Kidney (tissue), 14 donors: ENCODE results near the gene PGPEP1. TPM values are rescaled to one million over a fixed set of nuclear protein-coding genes. Genes with fewer than 3 reads are reported as not detected.
A peak's percentile ranks its signal among the peaks of the same experiment; 100 is the strongest.

Source experiments
- DNase-seq, 5 donors: peaks; one replicate each; pipeline ENCODE4 v3.0.0-alpha.2; 2013 to 2020
- FAIRE-seq: peaks from 2 replicates; lab custom pipeline; 2012; peaks lifted over from hg19 to GRCh38; lab: Jason Lieb, UNC
- H3K27ac ChIP-seq, 2 donors: one replicate each; pipeline ENCODE4 v1.7.0; 2013; ENCODE audit warnings: low read depth in 2 of 2, low read length in 2 of 2, inconsistent platforms in 1 of 2
- H3K27me3 ChIP-seq: one replicate; pipeline ENCODE4 v1.7.1; 2013; ENCODE audit warnings: low read length, inconsistent platforms; ENCODE audit not compliant: control insufficient read depth, insufficient read depth
- H3K36me3 ChIP-seq, 3 donors: one replicate each; pipeline versions ENCODE4 v1.7.0 to v1.7.1; 2013; ENCODE audit warnings: low read length in 3 of 3, control low read depth in 1 of 3, inconsistent platforms in 1 of 3; ENCODE audit not compliant: insufficient read depth in 3 of 3, control insufficient read depth in 2 of 3
- H3K4me1 ChIP-seq, 3 donors: one replicate each; pipeline versions ENCODE4 v1.7.0 to v1.7.1; 2013; ENCODE audit warnings: low read length in 3 of 3, inconsistent platforms in 1 of 3, low read depth in 1 of 3; ENCODE audit not compliant: control insufficient read depth in 2 of 3, insufficient read depth in 2 of 3
- H3K4me3 ChIP-seq, 3 donors: one replicate each; pipeline versions ENCODE4 v1.7.0 to v1.8.1; 2013; ENCODE audit warnings: low read length in 3 of 3, control low read depth in 1 of 3, inconsistent platforms in 1 of 3
- H3K9ac ChIP-seq, 3 donors: one replicate each; pipeline versions ENCODE4 v1.7.0 to v1.7.1; 2013; ENCODE audit warnings: low read length in 3 of 3, control low read depth in 1 of 3, inconsistent platforms in 1 of 3
- H3K9me3 ChIP-seq, 3 donors: one replicate each; pipeline versions ENCODE4 v1.7.0 to v1.7.1; 2013; ENCODE audit warnings: low read length in 3 of 3, control low read depth in 1 of 3, inconsistent platforms in 1 of 3; ENCODE audit not compliant: control insufficient read depth in 2 of 3, insufficient read depth in 1 of 3
- CTCF ChIP-seq: IDR thresholded peaks from 3 replicates; pipeline ENCODE4 v1.5.1; 2012; ENCODE audit warnings: mild to moderate bottlenecking, moderate library complexity, borderline replicate concordance; ENCODE audit not compliant: insufficient read depth; ENCODE audit errors: extremely low read depth
- intact Hi-C: fragments of 100-400 bp; cut with DNase I; formaldehyde crosslinking; loops from one replicate; pipeline ENCODE4 v1.11.1; 2022
- polyA plus RNA-seq: library from polyadenylated mRNA; stranded (reverse); fragments of 350-450 nt; fragmentation: Illumina TruSeq; extraction: RNeasy Lipid Tissue Mini Kit (QIAGEN cat#74804); gene quantifications from one replicate; pipeline ENCODE4 v1.2.3, GENCODE V29; 2014; ENCODE audit warnings: low read depth, low replicate concordance; ENCODE audit not compliant: insufficient read depth
- total RNA-seq: library from RNA; stranded (reverse); fragmentation: NEBNext Ultra II Directional; extraction: Animal tissue kit (Norgen Biotek cat#: 25700); gene quantifications from one replicate; pipeline ENCODE4 v1.2.1, GENCODE V29; 2021
- donor health status: control.
- donor health status: control.
- donor health status: control.
- donor health status: control.
- donor health status: control.
- donor health status: DM: yes; HTN: yes; CAD: no.
- donor health status: Normal renal cell carcinoma (clear cell type).

Gene PGPEP1
- total and polyA plus RNA-seq, 2 donors from 2014 or later: 54.5 to 76.1 TPM

GRCh38 chr19:18317961-18318800 lies 22.2 kb upstream of the PGPEP1 start:
- DNase-seq: peak in 1 of 5 donors; percentile 83
- Histone ChIP-seq H3K4me3 (no peak overlapping the region), H3K27me3 (no peaks in the 10 kb centered on the region), H3K4me1 (peaks cover 0 to 38% (median 36%) of the 10 kb centered on the region in 3 donors), H3K36me3 (peaks cover 0 to 3% (median 0%) of the 10 kb centered on the region in 3 donors), H3K27ac (peak overlapping the region; percentile 87 to 88), H3K9me3 (no peaks in the 10 kb centered on the region), H3K9ac (peak overlapping the region in 2 of 3 donors; percentile 61 to 65)
- no peak for TF ChIP-seq CTCF
- intact Hi-C loops: no loop called here
- FAIRE-seq: no peak

- no peak for FAIRE-seq
- Histone ChIP-seq H3K4me3 (no peak overlapping the region), H3K9me3 (no peaks in the 10 kb centered on the region), H3K27me3 (no peaks in the 10 kb centered on the region), H3K27ac (peak overlapping the region; percentile 22 to 53), H3K4me1 (peaks cover 3 to 45% (median 36%) of the 10 kb centered on the region in 3 donors), H3K9ac (peak overlapping the region in 1 of 3 donors; percentile 26), H3K36me3 (no peaks in the 10 kb centered on the region)
- intact Hi-C loops: no loop called here
- TF ChIP-seq CTCF: no peak
- no peak for DNase-seq
Observed at GRCh38 chr19:18319591-18320135, 20.7 kb upstream of the PGPEP1 start.

GRCh38 chr19:18320865-18321733 lies 19.3 kb upstream of the PGPEP1 start:
- Histone ChIP-seq H3K27me3 (no peaks in the 10 kb centered on the region), H3K36me3 (no peaks in the 10 kb centered on the region), H3K4me1 (peaks cover 3 to 45% (median 36%) of the 10 kb centered on the region in 3 donors), H3K4me3 (peak overlapping the region in 1 of 3 donors; percentile 71), H3K9ac (peak overlapping the region in 1 of 3 donors; percentile 94), H3K27ac (peak overlapping the region; percentile 22 to 72), H3K9me3 (no peaks in the 10 kb centered on the region)
- intact Hi-C loops: no loop called here
- no peak for FAIRE-seq
- TF ChIP-seq CTCF: no peak
- peak in 1 of 5 donors; percentile 44 for DNase-seq
